GM23338 (cell line): Measurements from ENCODE around the gene DNAJA3. TPM values are rescaled to one million over a fixed set of nuclear protein-coding genes. Genes with fewer than 3 reads are reported as not detected.

ENCODE experiments used
- ATAC-seq: fragments of 200-7000 bp; cut with Tn5 transposase; 3 replicates; pipeline ENCODE4 v1.9.1; 2020
- DNase-seq: peaks from one replicate; pipeline ENCODE4 v3.0.0-alpha.2; 2015; ENCODE audit warnings: low spot score
- H2AFZ ChIP-seq: fragments of 200-600 bp; sonication (generic); 2 replicates; pipeline ENCODE4 v1.8.0; 2016; ENCODE audit warnings: antibody characterized with exemption, mild to moderate bottlenecking, moderate library complexity
- H3F3A ChIP-seq: fragments of 200-600 bp; sonication (generic); replicated peaks from 2 replicates; pipeline ENCODE4 v1.8.0; 2017; ENCODE audit warnings: antibody characterized with exemption, mixed run types, low read depth
- H3K27ac ChIP-seq: fragments of 200-600 bp; sonication (generic); 2 replicates; pipeline ENCODE4 v1.6.1; 2016; ENCODE audit warnings: low read depth
- H3K27me3 ChIP-seq: fragments of 200-600 bp; sonication (generic); 2 replicates; pipeline ENCODE4 v1.8.0; 2016; ENCODE audit warnings: mild to moderate bottlenecking, mixed run types, moderate library complexity; ENCODE audit not compliant: insufficient read depth
- H3K36me3 ChIP-seq: fragments of 200-600 bp; sonication (generic); 2 replicates; pipeline ENCODE4 v1.8.0; 2016; ENCODE audit warnings: mild to moderate bottlenecking; ENCODE audit not compliant: insufficient read depth
- H3K4me1 ChIP-seq: fragments of 200-600 bp; sonication (generic); 2 replicates; pipeline ENCODE4 v1.8.0; 2016; ENCODE audit warnings: mild to moderate bottlenecking, moderate library complexity; ENCODE audit not compliant: insufficient read depth
- H3K4me2 ChIP-seq: fragments of 200-600 bp; sonication (generic); 2 replicates; pipeline ENCODE4 v1.7.1; 2017; ENCODE audit warnings: mixed run types
- H3K4me3 ChIP-seq: fragments of 200-600 bp; sonication (generic); 2 replicates; pipeline ENCODE4 v1.6.1; 2016; ENCODE audit warnings: mixed run types
- H3K79me2 ChIP-seq: fragments of 200-600 bp; sonication (generic); replicated peaks from 2 replicates; pipeline ENCODE4 v1.8.0; 2017; ENCODE audit warnings: mild to moderate bottlenecking; ENCODE audit not compliant: insufficient read depth
- H3K9me2 ChIP-seq: fragments of 200-600 bp; sonication (generic); 2 replicates; pipeline ENCODE4 v1.8.0; 2017; ENCODE audit not compliant: insufficient read depth
- H4K20me1 ChIP-seq: fragments of 200-600 bp; sonication (generic); replicated peaks from 2 replicates; pipeline ENCODE4 v1.8.0; 2017; ENCODE audit warnings: mild to moderate bottlenecking; ENCODE audit not compliant: insufficient read depth
- H3K27ac Mint-ChIP-seq: 2 replicates; pipeline ENCODE4 v1.8.0; 2020; ENCODE audit warnings: inconsistent platforms, mild to moderate bottlenecking, moderate library complexity, mixed read lengths
- H3K27me3 Mint-ChIP-seq: 3 replicates; pipeline ENCODE4 v1.8.0; 2022; ENCODE audit warnings: low read depth, mild to moderate bottlenecking, moderate library complexity, mixed read lengths, inconsistent platforms; ENCODE audit not compliant: insufficient read depth, poor library complexity
- H3K36me3 Mint-ChIP-seq: 3 replicates; pipeline ENCODE4 v1.8.0; 2021; ENCODE audit warnings: low read depth, mild to moderate bottlenecking, inconsistent platforms, moderate library complexity, mixed read lengths
- H3K4me1 Mint-ChIP-seq: 3 replicates; pipeline ENCODE4 v1.8.0; 2020; ENCODE audit warnings: mild to moderate bottlenecking, inconsistent platforms, mixed read lengths
- H3K4me3 Mint-ChIP-seq: 3 replicates; pipeline ENCODE4 v1.8.0; 2021; ENCODE audit warnings: moderate library complexity, mild to moderate bottlenecking, inconsistent platforms, mixed read lengths
- H3K9me3 Mint-ChIP-seq: 3 replicates; pipeline ENCODE4 v1.8.0; 2020; ENCODE audit warnings: moderate library complexity, mild to moderate bottlenecking, inconsistent platforms, mixed read lengths
- CREB1 ChIP-seq: fragments of 250-450 bp; sonication (Bioruptor Pico); IDR thresholded peaks from 2 replicates; pipeline ENCODE4 v1.5.0; 2020; ENCODE audit warnings: low read depth, mild to moderate bottlenecking, moderate library complexity
- ETS1 ChIP-seq: IDR thresholded peaks from 2 replicates; pipeline ENCODE4 v1.6.1; 2016; ENCODE audit warnings: antibody characterized with exemption
- EZH2 ChIP-seq: fragments of 200-600 bp; sonication (generic); IDR thresholded peaks from one replicate; pipeline ENCODE4 v1.8.0; 2017; ENCODE audit warnings: antibody characterized with exemption, mild to moderate bottlenecking, low read depth; ENCODE audit not compliant: unreplicated experiment
- EZH2phosphoT487 ChIP-seq: fragments of 200-600 bp; sonication (generic); IDR thresholded peaks from one replicate; pipeline ENCODE4 v1.8.1; 2018; ENCODE audit warnings: antibody characterized with exemption; ENCODE audit not compliant: unreplicated experiment
- NANOG ChIP-seq: IDR thresholded peaks from 2 replicates; pipeline ENCODE4 v1.6.1; 2016; ENCODE audit warnings: antibody characterized with exemption, borderline replicate concordance
- POLR2AphosphoS5 ChIP-seq: IDR thresholded peaks from 2 replicates; pipeline ENCODE4 v1.6.1; 2016; ENCODE audit warnings: antibody characterized with exemption, low read depth
- STAT1 ChIP-seq: IDR thresholded peaks from one replicate; pipeline ENCODE4 v1.6.1; 2016; ENCODE audit warnings: antibody characterized with exemption; ENCODE audit not compliant: unreplicated experiment
- ZNF114 ChIP-seq: fragments of 250-450 bp; sonication (Bioruptor Pico); IDR thresholded peaks from 2 replicates; pipeline ENCODE4 v1.5.0; 2020; ENCODE audit warnings: mild to moderate bottlenecking, moderate library complexity
- ZNF462 ChIP-seq: fragments of 250-450 bp; sonication (Bioruptor Pico); IDR thresholded peaks from 2 replicates; pipeline ENCODE4 v1.5.0; 2020; ENCODE audit warnings: mild to moderate bottlenecking, moderate library complexity
- polyA plus RNA-seq: library from polyadenylated mRNA; unstranded; fragments of >200 nt; fragmentation: Nextera tagmentation; extraction: Ambion mirVana; gene quantifications from 2 replicates; pipeline ENCODE4 v1.2.1, GENCODE V29; 2016
- total RNA-seq: library from RNA; depleted of rRNA; stranded (reverse); fragments of >200 nt; shearing (Covaris generic); gene quantifications from 2 replicates; pipeline ENCODE4 v1.2.3, GENCODE V29; 2014
- TF ChIP-seq, protein P1 (sequence below): IDR thresholded peaks from one replicate; pipeline ENCODE4 v1.6.1; 2018; ENCODE audit warnings: antibody characterized with exemption; ENCODE audit not compliant: unreplicated experiment

DNAJA3 gene
- total and polyA plus RNA-seq, 2 experiments from 2014 or later = 56.3 to 75.5 TPM

- ATAC-seq (no peak), DNase-seq (no peak)
- no peak overlapping the region for H3K4me2 ChIP-seq
- no peaks in the 10 kb centered on the region for H3K79me2 ChIP-seq
- no peaks in the 10 kb centered on the region for H3K4me1 ChIP-seq
- TF ChIP-seq EZH2 (no peak), ETS1 (no peak), ZNF114 (no peak)
- H3K4me3 Mint-ChIP-seq = no peak overlapping the region
- H3F3A ChIP-seq = 0 out of 2 replicates have a peak, but pooled peaks cover 5% of the 10 kb centered on the region
- no peak overlapping the region for H3K4me3 ChIP-seq
- no peak overlapping the region for H3K27ac Mint-ChIP-seq
- no peaks in the 10 kb centered on the region; the same call in 2 of the 3 replicates for H3K9me3 Mint-ChIP-seq
- no peaks in the 10 kb centered on the region for H3K27me3 ChIP-seq
- H3K36me3 ChIP-seq = no peaks in the 10 kb centered on the region
- peaks cover 9% of the 10 kb centered on the region for H3K4me1 Mint-ChIP-seq
- 0 out of 2 replicates have a peak, but pooled peaks cover 2% of the 10 kb centered on the region for H4K20me1 ChIP-seq
- H3K27ac ChIP-seq = no peak overlapping the region
- peaks cover 5% of the 10 kb centered on the region for H3K27me3 Mint-ChIP-seq
- no peaks in the 10 kb centered on the region for H3K9me2 ChIP-seq
- peaks cover 3% of the 10 kb centered on the region; the same call in 1 of the 3 replicates for H3K36me3 Mint-ChIP-seq
- no peak overlapping the region for H2AFZ ChIP-seq
Measured at GRCh38 chr16:4407543-4408322, 17.9 kb upstream of the DNAJA3 start.

DNA sequence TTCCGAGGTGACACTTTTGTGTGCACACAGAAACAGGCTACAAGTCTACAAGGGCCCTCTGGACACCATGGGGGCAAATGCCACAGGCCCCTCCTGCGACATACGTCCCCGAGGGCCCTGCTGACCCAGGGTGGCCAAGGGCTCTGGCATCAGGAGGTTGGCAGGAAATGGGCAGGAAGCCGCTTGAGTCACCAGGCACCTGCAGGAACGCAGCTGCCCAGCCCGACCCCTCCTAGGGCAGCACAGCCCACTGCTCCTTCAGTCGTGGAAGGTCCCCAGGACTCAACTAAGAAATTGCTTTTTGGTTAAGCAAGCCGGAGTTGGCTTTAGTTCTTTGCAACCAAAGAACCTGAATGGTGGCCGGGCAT, 17.4 kb upstream of the DNAJA3 start:
- no peak for ATAC-seq

More for the DNA sequence above, 17.4 kb upstream of the DNAJA3 start:
- Histone ChIP-seq H3K27me3 (no peaks in the 10 kb centered on the region), H3K27ac (no peak overlapping the region), H2AFZ (no peak overlapping the region), H3K36me3 (no peaks in the 10 kb centered on the region), H4K20me1 (0 out of 2 replicates have a peak, but pooled peaks cover 2% of the 10 kb centered on the region), H3K9me2 (no peaks in the 10 kb centered on the region), H3K4me3 (no peak overlapping the region), H3K4me1 (no peaks in the 10 kb centered on the region), H3K4me2 (no peak overlapping the region), H3F3A (0 out of 2 replicates have a peak, but pooled peaks cover 5% of the 10 kb centered on the region), H3K79me2 (no peaks in the 10 kb centered on the region)
- no peaks in the 10 kb centered on the region; the same call in 2 of the 3 replicates for H3K9me3 Mint-ChIP-seq
- TF ChIP-seq NANOG (no peak), ZNF462 (CRISPR knock-in tag) (no peak), EZH2phosphoT487 (no peak), CREB1 (CRISPR knock-in tag) (no peak), EZH2 (no peak), POLR2AphosphoS5 (no peak), STAT1 (no peak)
- TF ChIP-seq, protein P1, sequence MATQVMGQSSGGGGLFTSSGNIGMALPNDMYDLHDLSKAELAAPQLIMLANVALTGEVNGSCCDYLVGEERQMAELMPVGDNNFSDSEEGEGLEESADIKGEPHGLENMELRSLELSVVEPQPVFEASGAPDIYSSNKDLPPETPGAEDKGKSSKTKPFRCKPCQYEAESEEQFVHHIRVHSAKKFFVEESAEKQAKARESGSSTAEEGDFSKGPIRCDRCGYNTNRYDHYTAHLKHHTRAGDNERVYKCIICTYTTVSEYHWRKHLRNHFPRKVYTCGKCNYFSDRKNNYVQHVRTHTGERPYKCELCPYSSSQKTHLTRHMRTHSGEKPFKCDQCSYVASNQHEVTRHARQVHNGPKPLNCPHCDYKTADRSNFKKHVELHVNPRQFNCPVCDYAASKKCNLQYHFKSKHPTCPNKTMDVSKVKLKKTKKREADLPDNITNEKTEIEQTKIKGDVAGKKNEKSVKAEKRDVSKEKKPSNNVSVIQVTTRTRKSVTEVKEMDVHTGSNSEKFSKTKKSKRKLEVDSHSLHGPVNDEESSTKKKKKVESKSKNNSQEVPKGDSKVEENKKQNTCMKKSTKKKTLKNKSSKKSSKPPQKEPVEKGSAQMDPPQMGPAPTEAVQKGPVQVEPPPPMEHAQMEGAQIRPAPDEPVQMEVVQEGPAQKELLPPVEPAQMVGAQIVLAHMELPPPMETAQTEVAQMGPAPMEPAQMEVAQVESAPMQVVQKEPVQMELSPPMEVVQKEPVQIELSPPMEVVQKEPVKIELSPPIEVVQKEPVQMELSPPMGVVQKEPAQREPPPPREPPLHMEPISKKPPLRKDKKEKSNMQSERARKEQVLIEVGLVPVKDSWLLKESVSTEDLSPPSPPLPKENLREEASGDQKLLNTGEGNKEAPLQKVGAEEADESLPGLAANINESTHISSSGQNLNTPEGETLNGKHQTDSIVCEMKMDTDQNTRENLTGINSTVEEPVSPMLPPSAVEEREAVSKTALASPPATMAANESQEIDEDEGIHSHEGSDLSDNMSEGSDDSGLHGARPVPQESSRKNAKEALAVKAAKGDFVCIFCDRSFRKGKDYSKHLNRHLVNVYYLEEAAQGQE = no peak
- DNase-seq = no peak
- peaks cover 3% of the 10 kb centered on the region; the same call in 1 of the 3 replicates for H3K36me3 Mint-ChIP-seq
- H3K27me3 Mint-ChIP-seq = peaks cover 5% of the 10 kb centered on the region
- peaks cover 9% of the 10 kb centered on the region for H3K4me1 Mint-ChIP-seq
- H3K4me3 Mint-ChIP-seq = no peak overlapping the region
- no peak overlapping the region for H3K27ac Mint-ChIP-seq
